WI38 (cell line): ENCODE results near the gene MIPEP.
"Not testable (repeated sequence)": the region's sequence is repeated elsewhere in the genome, so short reads cannot be mapped to it uniquely, and the experiment has no call there.

Experiments used
- H3K4me3 ChIP-seq: 2 replicates; pipeline ENCODE4 v1.5.1; 2011; ENCODE audit warnings: low read depth, mild to moderate bottlenecking, control low read depth, low read length
- CTCF ChIP-seq: IDR thresholded peaks from 2 replicates; pipeline ENCODE4 v1.5.1; 2012; ENCODE audit warnings: low read depth, mild to moderate bottlenecking, control low read depth, low read length

Gene MIPEP

GRCh38 chr13:23770428-23770827, 118.8 kb downstream of the MIPEP start:
- no peak for TF ChIP-seq CTCF
- H3K4me3 ChIP-seq = no peak overlapping the region

- no peak overlapping the region for H3K4me3 ChIP-seq
- TF ChIP-seq CTCF = no peak
Observed at GRCh38 chr13:23769401-23769800, 119.8 kb downstream of the MIPEP start.

GRCh38 chr13:23767838-23768237, 121.4 kb downstream of the MIPEP start:
- H3K4me3 ChIP-seq = no peak overlapping the region
- TF ChIP-seq CTCF = no peak

GRCh38 chr13:23766939-23767338, 122.3 kb downstream of the MIPEP start:
- H3K4me3 ChIP-seq = no peak overlapping the region
- TF ChIP-seq CTCF = no peak

- no peak overlapping the region for H3K4me3 ChIP-seq
- no peak for TF ChIP-seq CTCF
Observed at GRCh38 chr13:23766283-23766682, 122.9 kb downstream of the MIPEP start.

- H3K4me3 ChIP-seq = no peak overlapping the region
- TF ChIP-seq CTCF = no peak
Observed at GRCh38 chr13:23765531-23765930, 123.7 kb downstream of the MIPEP start.

- no peak for TF ChIP-seq CTCF
- no peak overlapping the region for H3K4me3 ChIP-seq
Observed at GRCh38 chr13:23763318-23763717, 125.9 kb downstream of the MIPEP start.

- not testable (repeated sequence) for H3K4me3 ChIP-seq
Observed at GRCh38 chr13:23761760-23762159, 127.4 kb downstream of the MIPEP start.
